Astrocyte (in vitro differentiated cells and primary cell): ENCODE data around the gene VHLL.

Experiments used
- CTCF ChIP-seq: IDR thresholded peaks from 2 replicates; pipeline ENCODE4 v1.5.1; 2011; ENCODE audit warnings: low read depth, mild to moderate bottlenecking, inconsistent platforms, low read length, moderate library complexity; ENCODE audit not compliant: insufficient read depth
- EZH2 ChIP-seq: IDR thresholded peaks from 2 replicates; pipeline ENCODE4 v1.6.1; 2012; ENCODE audit warnings: mild to moderate bottlenecking, low read length, inconsistent platforms; ENCODE audit not compliant: insufficient read depth

GRCh38 chr1:156337888-156338179, 38.7 kb upstream of the VHLL start:
- TF ChIP-seq CTCF (no peak), EZH2 (no peak)
